SHP77 treated with DMSO at 0.1 percent for 48 hours (cell line): ENCODE measurements around the gene TTC28.

Experiments
- DNase-seq: peaks from one replicate; lab custom pipeline; 2025; lab: John Stamatoyannopoulos, UW

TTC28 gene

DNA sequence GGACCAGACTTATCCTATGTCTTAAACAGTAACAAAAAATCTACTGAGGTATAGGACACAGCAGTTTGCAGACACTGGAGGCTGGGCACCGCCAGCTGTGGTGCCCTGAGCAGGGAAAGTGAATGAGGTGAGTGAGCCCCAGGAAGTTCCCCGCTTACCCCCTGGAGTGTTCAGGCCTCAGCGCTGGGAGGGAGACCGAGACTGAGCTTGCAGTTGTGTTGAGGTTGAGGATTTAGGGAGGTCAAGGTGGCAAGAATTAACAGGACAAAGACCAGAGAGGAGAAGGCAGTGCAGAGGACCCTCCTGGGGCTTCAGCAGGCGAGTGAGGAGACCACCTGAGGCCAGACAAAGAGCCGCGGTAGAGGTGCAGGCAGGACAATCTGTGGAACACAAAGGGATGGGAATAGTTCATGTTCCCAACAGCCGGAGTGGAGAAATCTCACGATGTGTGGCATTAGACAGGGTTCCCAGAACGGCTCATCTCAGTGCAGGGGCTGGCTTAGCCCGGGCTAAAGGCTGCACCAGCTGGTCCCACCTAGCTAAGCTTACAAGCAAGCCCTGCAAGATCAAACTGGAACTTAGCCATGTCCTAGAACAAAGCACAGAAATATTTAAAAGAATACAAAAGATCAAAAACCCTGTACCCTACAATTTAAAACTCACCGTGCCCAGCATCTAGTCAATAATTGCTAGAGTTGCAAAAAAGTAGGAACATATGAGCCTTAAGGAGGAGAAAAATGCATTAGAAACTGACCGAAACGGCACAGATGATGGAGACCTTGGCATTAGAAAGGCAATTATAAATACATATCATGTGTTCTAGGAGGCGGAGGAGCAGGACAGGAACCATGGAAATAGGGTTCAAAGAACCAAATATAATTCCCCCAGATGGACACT is 713.2 kb downstream of the TTC28 start:
- DNase-seq = no peak

DNA sequence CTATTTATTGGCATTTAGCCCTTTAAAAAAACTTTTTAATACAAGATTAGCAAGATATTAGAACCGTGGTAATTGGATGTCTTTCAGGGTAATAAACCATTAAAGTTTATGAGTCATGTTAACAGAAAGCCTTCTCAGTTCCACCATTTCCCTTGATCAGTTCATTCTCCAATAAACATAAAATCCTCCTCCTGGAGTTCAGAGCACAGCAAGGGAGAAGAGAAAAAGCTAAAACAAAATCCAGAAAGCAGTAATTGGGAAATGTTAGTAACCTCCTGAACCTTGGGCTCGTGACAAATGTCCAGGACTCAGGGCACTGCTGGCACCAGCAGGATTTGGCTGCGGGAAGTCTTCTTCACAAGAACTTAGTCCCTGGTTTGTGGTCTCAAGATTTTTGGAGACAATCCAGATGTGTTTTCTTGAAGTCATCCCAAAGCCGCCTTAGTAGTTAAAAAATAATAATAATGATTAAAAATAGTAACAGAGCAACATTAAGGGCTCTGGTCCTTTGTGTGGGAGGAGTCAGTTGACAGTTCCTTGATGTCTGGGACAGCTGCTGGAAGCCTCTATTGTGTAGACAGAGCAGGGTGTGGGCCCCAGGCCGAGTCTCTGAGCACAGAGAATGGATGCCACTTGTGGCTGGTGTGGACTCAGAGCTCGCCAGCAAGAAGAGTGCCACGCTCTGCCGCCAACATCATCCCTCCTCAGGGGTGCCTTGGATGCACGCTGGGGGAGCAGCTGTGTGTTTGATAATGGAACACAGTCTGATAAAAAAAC is 717.2 kb downstream of the TTC28 start:
- no peak for DNase-seq

DNA sequence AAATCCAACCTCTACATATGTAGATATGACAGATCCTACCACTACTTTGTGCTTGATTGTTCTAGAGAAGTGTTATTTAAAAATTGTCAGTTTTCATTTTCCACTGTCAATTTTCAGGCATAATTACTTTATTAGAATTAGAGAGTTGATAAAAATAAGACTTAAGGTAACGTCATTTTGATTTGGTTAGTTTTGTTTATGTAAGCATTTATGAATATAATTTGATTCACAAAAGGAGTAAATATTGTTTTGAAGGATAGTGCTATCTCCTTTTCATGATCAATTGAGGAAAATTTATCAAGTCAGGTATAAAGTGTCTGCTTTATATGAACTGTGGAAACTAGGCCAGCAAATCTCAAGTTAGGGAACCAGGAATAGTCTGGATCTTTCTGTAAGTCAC is 718.0 kb downstream of the TTC28 start:
- DNase-seq = no peak

DNA sequence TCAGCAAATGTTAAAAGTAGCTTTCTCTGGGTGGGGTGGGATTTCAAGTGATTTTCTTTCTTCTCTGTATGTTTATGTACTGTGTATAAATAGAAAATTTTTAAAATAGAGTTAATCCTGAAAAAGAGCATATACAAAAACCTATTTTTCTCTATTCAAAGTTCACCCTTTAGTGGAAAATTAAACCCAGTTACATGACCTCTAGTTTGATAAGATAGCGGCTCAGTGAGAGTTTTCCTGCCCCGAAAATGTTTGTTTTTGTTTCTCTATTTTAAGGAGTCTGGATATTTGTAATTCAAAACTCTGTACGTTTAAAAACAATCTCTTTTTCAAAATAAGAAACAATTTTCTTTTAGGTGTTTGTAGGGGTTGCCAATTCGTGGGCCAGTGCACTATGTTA is 718.5 kb downstream of the TTC28 start:
- no peak for DNase-seq

DNA sequence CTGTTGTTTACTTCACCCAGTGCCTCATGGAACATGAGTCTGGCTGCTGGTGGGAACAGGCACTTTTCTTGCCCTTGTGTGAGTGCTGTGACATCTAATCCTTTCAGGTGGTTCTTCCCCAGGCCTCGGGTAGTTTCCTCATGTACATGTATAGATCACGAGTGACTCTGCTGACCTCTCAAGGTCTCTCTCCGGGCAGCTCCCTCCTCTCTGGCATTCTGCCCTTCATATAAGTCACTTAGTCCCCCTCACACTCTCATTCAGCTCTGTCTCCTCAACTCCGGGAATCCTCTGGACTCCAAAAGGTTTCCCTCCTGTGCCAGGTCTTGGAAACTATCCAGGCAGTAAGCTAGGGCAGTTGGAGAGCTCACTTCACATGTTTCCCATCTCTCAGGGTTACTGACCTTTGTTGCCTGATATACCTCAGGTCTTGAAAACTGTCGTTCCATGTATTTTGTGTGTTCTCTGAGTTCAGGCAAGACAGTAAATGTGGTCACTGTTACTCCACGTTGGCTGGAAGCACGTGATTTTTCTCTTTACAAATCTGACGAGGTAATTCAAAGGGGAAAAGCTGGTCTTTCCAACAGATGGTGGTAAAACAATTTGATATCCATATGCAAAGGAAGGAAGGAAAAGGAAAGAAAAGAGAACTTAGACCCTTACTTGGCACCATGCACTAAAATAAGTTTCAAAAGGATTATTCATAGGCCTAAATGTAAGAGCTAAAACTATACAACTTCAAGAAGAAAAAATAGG is 720.1 kb downstream of the TTC28 start:
- no peak for DNase-seq

DNA sequence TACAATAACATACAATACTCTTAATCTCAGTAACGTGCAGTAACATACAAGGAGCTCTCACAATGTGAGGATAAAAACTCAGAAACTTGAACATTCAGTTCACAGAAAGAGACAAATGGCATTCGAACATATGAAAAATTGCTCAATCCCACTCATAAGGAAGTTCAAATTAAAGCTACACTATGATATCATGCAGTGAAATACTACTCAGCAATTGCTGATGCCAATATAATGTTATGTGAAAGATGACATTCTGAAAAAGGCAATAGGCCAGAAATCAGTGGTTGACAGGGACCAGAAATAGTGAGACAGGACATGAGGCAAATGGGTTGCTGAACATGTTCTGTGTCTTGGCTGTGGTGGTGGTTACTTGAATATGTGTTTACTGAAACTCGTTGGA is 726.9 kb downstream of the TTC28 start:
- DNase-seq = no peak

DNA sequence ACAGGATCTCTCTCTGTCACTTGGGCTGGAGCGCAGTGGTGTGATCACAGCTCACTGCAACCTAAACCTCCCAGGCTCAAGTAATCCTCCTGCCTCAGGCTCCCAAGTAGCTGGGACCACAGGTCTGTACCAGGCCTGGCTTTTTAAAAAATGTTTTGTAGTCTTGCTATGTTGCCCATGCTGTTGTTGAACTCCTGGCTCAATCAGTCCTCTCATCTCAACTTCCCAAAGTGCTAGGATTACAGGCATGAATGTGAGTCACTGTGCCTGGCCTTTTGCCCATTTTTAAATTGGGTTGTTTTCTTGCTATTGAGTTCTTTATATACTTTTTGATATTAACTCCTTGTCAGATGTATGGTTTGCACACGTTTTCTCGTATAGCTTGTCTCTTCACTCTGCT is 727.5 kb downstream of the TTC28 start:
- DNase-seq = no peak

DNA sequence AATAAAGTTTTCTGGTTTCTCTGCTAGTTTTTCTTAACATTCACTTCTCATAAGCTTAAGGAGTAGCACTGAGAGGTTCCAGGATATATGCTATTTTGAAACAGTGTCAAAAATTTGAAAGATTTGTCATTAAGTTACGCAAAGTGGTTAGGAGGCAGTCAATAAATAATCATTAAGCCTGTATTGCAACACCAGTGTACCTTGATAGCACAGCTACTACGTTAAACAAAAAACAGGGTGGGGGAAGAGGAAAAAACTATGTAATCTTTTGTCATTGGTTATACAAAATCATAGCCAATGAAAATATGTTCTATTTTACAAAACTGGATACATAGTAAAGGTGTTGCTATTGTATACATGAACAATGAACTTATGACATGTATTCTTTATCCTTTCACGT is 730.2 kb downstream of the TTC28 start:
- no peak for DNase-seq

DNA sequence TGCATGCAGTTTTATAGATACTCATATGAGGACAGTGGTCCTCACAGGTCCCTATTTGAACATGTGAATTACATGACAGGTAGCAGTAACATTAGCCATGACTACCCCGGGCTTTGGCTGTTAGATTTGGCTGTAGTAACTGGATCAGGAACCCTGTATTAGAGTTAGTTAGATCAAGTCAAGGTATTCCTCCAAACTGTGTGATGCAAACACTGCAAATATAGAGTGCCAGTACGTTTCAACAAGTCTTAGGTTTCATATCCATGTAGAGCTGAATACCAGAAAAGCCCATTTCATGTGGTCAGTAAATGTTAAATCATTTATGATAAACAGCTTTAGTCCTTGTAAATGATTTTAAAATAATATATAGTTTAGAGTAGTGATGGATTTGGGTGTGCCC is 731.1 kb downstream of the TTC28 start:
- DNase-seq = no peak

DNA sequence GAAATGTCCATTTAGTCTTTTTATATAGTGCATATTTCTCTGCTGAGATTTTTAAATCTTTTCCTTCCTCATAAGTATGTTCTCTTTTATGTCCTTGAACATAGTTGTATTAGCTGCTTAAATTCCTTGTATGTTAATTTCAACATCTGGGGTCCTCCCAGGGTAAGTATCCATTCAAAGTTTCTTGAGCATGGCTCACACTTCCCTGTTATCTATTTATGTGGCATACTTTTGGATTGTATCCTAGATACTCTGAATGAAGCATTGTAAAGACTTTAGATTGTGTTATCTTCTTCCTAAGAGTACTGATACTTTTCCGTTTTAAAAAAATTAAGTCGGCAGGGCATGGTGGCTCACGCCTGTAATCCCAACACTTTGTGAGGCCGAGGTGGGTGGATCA is 732.2 kb downstream of the TTC28 start:
- no peak for DNase-seq

DNA sequence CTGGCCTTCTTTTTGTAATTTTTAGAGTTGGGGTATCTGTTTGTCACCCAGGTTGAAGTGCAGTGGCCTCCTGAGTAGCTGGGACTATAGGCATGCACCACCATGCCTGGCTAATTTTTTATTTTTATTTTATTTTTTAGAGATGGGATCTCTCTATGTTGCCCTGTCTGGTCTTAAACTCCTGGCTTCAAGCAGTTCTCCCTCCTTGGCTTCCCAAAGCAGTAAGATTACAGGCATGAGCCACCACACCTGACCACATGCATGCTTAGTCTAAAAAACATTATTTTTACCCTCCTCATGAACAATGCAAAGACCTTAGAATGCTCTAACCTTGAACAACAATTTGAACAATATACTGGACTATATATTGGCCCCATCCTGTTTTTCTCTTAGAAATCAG is 738.5 kb downstream of the TTC28 start:
- no peak for DNase-seq

DNA sequence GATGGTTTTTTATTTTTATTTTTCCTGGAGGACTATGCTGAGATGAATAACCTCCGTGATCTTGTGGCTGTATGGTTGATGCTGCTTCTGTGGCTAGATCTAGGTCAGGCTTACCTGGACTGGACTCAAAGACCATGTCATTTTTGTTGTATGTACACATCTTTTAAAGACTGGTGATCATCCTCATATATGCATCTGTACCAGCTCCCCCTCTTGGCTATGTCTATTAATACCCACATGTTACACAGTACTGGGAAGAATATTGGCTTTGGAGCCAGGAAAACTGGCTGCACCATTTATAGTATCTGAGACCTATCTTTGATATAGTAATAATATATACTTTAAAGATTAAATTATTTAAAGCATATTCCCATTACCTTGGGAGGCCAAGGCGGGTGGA is 742.2 kb downstream of the TTC28 start:
- DNase-seq = no peak

DNA sequence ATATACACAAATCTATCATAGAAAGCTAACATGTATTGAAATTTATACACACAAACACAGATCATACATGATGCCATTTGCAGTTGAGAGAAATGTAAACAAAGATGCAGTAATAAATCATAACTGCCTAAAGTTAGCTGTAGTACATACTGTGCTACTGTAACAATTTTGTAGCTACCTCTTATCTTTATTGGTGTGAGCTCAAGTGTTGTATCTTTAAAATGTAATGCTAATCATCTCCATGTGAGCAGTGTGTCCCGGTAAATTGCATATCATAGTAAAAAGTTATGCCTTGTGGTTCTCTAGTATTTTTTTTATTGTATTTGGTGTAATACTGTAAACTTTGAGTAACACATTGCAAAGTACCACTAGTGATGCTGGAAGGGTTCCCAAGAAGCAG is 743.7 kb downstream of the TTC28 start:
- DNase-seq = no peak

DNA sequence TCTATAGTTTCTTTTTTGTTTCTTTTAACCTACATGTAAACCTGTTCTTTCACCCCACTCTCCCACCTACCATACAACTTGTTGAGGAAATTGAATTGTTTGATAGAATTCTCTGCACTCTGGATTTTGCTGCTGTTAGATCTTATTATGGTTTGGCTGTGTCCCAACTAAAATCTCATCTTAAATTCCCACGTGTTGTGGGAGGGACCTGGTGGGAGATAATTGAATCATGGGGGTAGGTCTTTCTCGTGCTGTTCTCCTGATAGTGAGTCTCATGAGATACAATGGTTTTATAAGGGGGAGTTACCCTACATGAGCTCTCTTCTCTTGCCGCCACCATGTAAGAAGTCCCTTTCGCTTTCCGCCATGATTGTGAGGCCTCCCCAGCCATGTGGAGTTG is 745.6 kb downstream of the TTC28 start:
- no peak for DNase-seq

DNA sequence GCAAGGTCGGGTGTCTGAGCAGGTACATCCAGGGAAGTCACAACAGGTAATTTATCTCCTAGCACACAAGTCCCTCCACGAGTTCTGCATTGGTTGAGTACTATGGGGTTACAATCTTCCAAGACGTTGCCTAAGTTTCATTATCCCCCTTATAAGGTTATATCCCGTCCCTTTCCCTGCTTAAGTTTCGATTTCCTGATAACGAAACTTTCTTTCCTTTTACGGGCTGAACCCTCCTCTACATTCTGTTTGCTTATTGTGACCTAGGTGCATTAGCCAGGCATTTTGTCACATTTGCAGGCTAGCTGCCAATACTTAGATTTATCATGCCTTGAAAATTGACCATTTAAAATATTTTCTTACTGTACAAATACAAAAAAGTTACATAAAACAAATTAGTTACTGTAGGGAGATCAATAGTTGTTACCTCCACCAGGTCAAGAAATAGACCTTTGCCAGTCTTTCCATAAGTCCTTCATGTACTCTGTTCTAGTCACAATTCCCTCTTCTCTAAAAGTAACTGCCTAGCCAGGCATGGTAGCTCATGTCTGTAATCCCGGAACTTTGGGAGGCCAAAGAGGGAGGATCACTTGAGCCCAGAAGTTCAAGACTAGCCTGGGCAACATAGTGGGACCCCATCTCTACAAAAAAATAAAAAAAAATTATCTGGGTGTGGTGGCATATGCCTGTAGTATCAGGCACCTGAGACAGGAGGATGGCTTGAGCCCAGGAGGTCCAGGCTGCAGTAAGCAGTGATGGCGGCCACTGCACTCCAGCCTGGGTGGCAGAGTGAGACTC is 746.3 kb downstream of the TTC28 start:
- DNase-seq = no peak

DNA sequence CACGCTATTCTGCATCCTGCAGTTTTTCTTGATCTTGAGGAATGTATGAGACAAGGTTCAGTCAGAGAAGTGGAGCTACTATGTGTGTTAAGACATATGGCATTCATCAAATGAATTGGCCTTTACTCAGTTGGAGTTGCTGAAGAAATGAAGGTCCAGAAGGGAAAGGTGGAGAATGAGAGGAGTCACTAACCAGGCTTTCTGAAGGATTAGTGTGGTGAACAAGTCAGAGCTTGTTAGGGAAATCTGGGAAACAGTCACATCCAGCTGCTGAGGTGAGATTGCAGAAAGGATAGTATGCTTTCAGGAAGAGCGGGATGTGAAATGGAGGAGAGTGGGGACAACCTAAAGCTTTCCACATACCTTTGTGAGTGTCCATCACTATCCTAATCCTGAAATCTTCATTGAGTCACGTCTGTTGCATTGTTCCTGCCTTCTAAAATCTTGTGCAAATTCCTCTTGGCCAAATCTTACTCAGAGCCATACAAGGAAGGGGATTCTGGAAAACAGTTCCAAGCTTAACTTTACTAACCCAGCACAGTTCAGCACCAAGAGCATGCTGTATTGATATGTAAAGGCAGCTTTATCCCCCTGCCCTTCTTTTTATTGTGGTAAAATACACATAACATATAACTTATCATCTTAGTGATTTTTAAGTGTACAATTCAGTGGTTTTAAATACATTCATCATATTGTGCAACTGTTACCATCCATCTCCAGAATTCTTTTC is 749.1 kb downstream of the TTC28 start:
- no peak for DNase-seq
